Panc1 (cell line): ENCODE measurements around the gene ZER1.

Source experiments
- POLR2AphosphoS5 ChIP-seq: IDR thresholded peaks from 2 replicates; pipeline ENCODE4 v1.6.1; 2012; ENCODE audit warnings: mild to moderate bottlenecking, low read depth, low read length, moderate library complexity
- SIN3A ChIP-seq: IDR thresholded peaks from 2 replicates; pipeline ENCODE4 v1.6.1; 2012; ENCODE audit warnings: low read depth, mild to moderate bottlenecking, low read length, moderate library complexity, borderline replicate concordance; ENCODE audit not compliant: insufficient read depth
- TF ChIP-seq, protein P1 (sequence below): fragments of 450-650 bp; IDR thresholded peaks from 2 replicates; pipeline ENCODE4 v1.5.1; 2017; ENCODE audit warnings: mild to moderate bottlenecking
- TF ChIP-seq, protein P2 (sequence below), 2 experiments: IDR thresholded peaks; 2 replicates each; pipeline ENCODE4 v1.6.1; 2011 to 2012; ENCODE audit warnings: low read depth in 2 of 2, control low read depth in 1 of 2, low read length in 1 of 2, mild to moderate bottlenecking in 1 of 2, moderate library complexity in 1 of 2; ENCODE audit not compliant: insufficient read depth in 1 of 2

DNA sequence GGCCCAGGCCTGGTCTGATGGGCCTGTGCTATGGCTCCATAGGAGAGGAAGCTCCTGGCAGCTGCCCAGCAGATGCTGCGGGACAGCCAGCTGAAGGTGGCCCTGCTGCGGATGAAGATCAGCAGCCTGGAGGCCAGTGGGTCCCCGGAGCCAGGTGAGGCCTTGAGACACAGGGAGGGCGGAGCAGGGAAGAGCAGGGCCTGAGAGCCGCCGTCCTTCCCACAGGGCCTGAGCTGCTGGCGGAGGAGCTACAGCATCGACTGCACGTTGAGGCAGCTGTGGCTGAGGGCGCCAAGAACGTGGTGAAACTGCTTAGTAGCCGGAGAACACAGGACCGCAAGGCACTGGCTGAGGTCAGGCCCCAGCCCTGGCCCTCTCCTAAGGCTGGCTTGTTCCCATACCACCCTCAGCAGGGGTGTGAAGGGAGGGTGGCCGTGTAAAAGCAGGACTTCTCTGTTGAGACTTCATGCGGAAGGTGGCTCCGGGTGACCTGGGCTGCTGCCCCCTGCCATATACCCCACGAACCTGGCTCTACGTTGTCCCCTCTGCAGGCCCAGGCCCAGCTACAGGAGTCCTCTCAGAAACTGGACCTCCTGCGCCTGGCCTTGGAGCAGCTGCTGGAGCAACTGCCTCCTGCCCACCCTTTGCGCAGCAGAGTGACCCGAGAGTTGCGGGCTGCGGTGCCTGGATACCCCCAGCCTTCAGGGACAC lies 64.9 kb downstream of the ZER1 start:
- TF ChIP-seq POLR2AphosphoS5 = no peak
- TF ChIP-seq, protein P1, sequence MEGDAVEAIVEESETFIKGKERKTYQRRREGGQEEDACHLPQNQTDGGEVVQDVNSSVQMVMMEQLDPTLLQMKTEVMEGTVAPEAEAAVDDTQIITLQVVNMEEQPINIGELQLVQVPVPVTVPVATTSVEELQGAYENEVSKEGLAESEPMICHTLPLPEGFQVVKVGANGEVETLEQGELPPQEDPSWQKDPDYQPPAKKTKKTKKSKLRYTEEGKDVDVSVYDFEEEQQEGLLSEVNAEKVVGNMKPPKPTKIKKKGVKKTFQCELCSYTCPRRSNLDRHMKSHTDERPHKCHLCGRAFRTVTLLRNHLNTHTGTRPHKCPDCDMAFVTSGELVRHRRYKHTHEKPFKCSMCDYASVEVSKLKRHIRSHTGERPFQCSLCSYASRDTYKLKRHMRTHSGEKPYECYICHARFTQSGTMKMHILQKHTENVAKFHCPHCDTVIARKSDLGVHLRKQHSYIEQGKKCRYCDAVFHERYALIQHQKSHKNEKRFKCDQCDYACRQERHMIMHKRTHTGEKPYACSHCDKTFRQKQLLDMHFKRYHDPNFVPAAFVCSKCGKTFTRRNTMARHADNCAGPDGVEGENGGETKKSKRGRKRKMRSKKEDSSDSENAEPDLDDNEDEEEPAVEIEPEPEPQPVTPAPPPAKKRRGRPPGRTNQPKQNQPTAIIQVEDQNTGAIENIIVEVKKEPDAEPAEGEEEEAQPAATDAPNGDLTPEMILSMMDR = no peak
- TF ChIP-seq, protein P2, sequence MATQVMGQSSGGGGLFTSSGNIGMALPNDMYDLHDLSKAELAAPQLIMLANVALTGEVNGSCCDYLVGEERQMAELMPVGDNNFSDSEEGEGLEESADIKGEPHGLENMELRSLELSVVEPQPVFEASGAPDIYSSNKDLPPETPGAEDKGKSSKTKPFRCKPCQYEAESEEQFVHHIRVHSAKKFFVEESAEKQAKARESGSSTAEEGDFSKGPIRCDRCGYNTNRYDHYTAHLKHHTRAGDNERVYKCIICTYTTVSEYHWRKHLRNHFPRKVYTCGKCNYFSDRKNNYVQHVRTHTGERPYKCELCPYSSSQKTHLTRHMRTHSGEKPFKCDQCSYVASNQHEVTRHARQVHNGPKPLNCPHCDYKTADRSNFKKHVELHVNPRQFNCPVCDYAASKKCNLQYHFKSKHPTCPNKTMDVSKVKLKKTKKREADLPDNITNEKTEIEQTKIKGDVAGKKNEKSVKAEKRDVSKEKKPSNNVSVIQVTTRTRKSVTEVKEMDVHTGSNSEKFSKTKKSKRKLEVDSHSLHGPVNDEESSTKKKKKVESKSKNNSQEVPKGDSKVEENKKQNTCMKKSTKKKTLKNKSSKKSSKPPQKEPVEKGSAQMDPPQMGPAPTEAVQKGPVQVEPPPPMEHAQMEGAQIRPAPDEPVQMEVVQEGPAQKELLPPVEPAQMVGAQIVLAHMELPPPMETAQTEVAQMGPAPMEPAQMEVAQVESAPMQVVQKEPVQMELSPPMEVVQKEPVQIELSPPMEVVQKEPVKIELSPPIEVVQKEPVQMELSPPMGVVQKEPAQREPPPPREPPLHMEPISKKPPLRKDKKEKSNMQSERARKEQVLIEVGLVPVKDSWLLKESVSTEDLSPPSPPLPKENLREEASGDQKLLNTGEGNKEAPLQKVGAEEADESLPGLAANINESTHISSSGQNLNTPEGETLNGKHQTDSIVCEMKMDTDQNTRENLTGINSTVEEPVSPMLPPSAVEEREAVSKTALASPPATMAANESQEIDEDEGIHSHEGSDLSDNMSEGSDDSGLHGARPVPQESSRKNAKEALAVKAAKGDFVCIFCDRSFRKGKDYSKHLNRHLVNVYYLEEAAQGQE (IDR thresholded peaks at IDR 0.05; ENCODE audit: insufficient read depth in 1 of 2, low read depth in 2 of 2, low read length in 1 of 2) = no peak
- no peak for TF ChIP-seq SIN3A
